Measurements from ENCODE around the gene UBA1. TPM values are rescaled to one million over a fixed set of nuclear protein-coding genes. Genes with fewer than 3 reads are reported as not detected.

The UBA1 gene
- total and polyA plus RNA-seq, 7 donors, result 72.7 to 126 (median 81.1) TPM

GRCh38 chrX:47215291-47215900 is 21.8 kb downstream of the UBA1 start:
- Histone ChIP-seq H3K27ac (peak overlapping the region in 2 of 4 donors; percentile 96 to 99), H3K27me3 (no peaks in the 10 kb centered on the region), H3K36me3 (peaks cover 30 to 60% (median 51%) of the 10 kb centered on the region in 4 donors), H3K9me3 (no peaks in the 10 kb centered on the region), H3K4me1 (peaks cover 0 to 36% (median 17%) of the 10 kb centered on the region in 4 donors), H3K4me3 (no peak overlapping the region)
- TF ChIP-seq POLR2A (IDR thresholded peaks at IDR 0.05) (no peak), CTCF (IDR thresholded peaks at IDR 0.05) (no peak), POLR2AphosphoS5 (IDR thresholded peaks at IDR 0.05) (no peak), EP300 (IDR thresholded peaks at IDR 0.05) (no peak)
- intact Hi-C loops (cut with DNase I), result no loop called here
- WGBS, 2 donors, result 93% methylated on average over 12 of the region's 12 CpGs
- DNase-seq, result no peak

GRCh38 chrX:47216393-47216925 is 22.8 kb downstream of the UBA1 start:
- H3K27ac ChIP-seq, result peak overlapping the region; percentile 96 to 99 (median 98)
- H3K27me3 ChIP-seq, result no peaks in the 10 kb centered on the region
- WGBS, 2 donors, result 78 to 85% methylated on average over 8 of the region's 8 CpGs
- H3K9me3 ChIP-seq, result no peaks in the 10 kb centered on the region
- TF ChIP-seq EP300 (IDR thresholded peaks at IDR 0.05), result no peak
- TF ChIP-seq POLR2A (IDR thresholded peaks at IDR 0.05), result no peak
- no peak for TF ChIP-seq POLR2AphosphoS5 (IDR thresholded peaks at IDR 0.05)
- TF ChIP-seq CTCF (IDR thresholded peaks at IDR 0.05), result no peak
- no peak for DNase-seq
- intact Hi-C loops (cut with DNase I), result loop anchor here (1.0 kb wide), 1 partner anchor 22 kb away; no protein-coding TSS in a partner anchor
- peaks cover 0 to 42% (median 21%) of the 10 kb centered on the region in 4 donors for H3K4me1 ChIP-seq
- peaks cover 20 to 50% (median 40%) of the 10 kb centered on the region in 4 donors for H3K36me3 ChIP-seq
- no peak overlapping the region for H3K4me3 ChIP-seq

GRCh38 chrX:47217121-47217851 is 23.7 kb downstream of the UBA1 start:
- Histone ChIP-seq H3K27ac (peak overlapping the region; percentile 96 to 99 (median 98)), H3K4me3 (peak overlapping the region in 3 of 4 donors; percentile 28 to 97 (median 35)), H3K27me3 (no peaks in the 10 kb centered on the region), H3K36me3 (peaks cover 16 to 42% (median 32%) of the 10 kb centered on the region in 4 donors), H3K9me3 (no peaks in the 10 kb centered on the region), H3K4me1 (peaks cover 0 to 42% (median 21%) of the 10 kb centered on the region in 4 donors)
- TF ChIP-seq CTCF (IDR thresholded peaks at IDR 0.05) (no peak), POLR2AphosphoS5 (IDR thresholded peaks at IDR 0.05) (peak in 3 of 4 donors; percentile 47 to 64 (median 63))
- 2 to 8% methylated on average over 22 of the region's 22 CpGs for WGBS, 2 donors
- intact Hi-C loops (cut with DNase I), result no loop called here
- DNase-seq, result peak; percentile 80

- no peak for TF ChIP-seq EP300 (IDR thresholded peaks at IDR 0.05)
- peak in 1 of 2 donors; percentile 13 for TF ChIP-seq POLR2A (IDR thresholded peaks at IDR 0.05)
- TF ChIP-seq POLR2AphosphoS5 (IDR thresholded peaks at IDR 0.05), result peak in 1 of 4 donors; percentile 51
- DNase-seq, result peak; percentile 99
- H3K9me3 ChIP-seq, result no peaks in the 10 kb centered on the region
- intact Hi-C loops (cut with DNase I), result loop anchor here (2.0 kb wide), 1 partner anchor 15 kb away; the partner anchor contains the start of gene USP11
- H3K36me3 ChIP-seq, result peaks cover 10 to 36% (median 26%) of the 10 kb centered on the region in 4 donors
- 0 to 1% methylated on average over 31 of the region's 31 CpGs for WGBS, 2 donors
- peak overlapping the region; percentile 96 to 99 (median 98) for H3K27ac ChIP-seq
- H3K27me3 ChIP-seq, result no peaks in the 10 kb centered on the region
- H3K4me3 ChIP-seq, result peak overlapping the region; percentile 42 to 97 (median 86)
- peaks cover 0 to 42% (median 21%) of the 10 kb centered on the region in 4 donors for H3K4me1 ChIP-seq
These were observed 24.2 kb downstream of the UBA1 start for GRCh38 chrX:47217852-47218279.
